Dermis blood vessel endothelial cell (primary cell): ENCODE measurements around the gene DUSP6. TPM values are rescaled to one million over a fixed set of nuclear protein-coding genes. Genes with fewer than 3 reads are reported as not detected.

Experiments
- DNase-seq: peaks from one replicate; pipeline ENCODE4 v3.0.0; 2010
- total RNA-seq: library from RNA; depleted of rRNA; stranded (reverse); fragments of >200 nt; gene quantifications from 2 replicates; pipeline ENCODE4 v1.2.3, GENCODE V29; 2014

The DUSP6 gene
- total RNA-seq, 1 donor from 2014 or later: 317 TPM

GRCh38 chr12:89373763-89374572 lies 21.7 kb upstream of the DUSP6 start:
- peak; percentile 92 for DNase-seq

- no peak for DNase-seq
Observed at GRCh38 chr12:89372584-89373370, 20.5 kb upstream of the DUSP6 start.

DNA sequence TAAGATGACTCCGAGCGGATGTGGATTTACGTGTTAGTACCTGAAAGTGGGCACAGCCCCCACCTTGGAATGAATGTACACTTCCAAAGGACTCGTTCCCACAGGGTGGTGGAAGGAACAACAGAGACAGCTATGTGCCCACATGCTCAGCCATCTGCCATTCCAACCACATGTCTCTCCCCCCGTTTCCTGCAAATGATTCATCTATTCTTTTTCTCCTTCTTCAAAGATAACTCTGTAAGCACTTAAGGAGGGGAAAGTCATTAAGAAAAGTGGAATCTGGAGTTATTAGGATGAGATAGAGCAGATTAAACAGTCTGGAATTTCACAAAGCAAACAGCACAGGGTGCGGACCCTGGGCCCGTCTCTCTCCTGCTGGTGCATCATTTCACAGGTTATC lies 18.5 kb upstream of the DUSP6 start:
- peak; percentile 91 for DNase-seq

DNA sequence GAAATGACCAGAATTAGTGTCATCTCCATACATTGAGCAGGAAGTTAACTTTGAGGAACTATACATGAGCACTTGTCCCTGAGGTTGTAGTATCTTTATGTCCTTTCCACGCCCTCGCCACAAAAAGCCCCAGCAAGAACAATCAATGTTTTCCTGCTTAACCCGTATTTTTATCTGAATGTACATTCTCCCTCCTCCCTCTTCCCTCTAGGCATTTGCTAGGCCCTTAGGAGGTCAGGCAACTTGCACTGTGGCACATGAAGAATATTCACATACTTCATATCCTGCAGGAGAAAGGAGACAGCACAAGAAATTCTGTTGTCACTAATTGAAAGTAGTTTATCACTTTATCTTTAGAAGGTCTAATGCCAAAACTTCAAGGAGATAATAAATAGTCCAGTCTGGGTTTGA lies 18.1 kb upstream of the DUSP6 start:
- peak; percentile 55 for DNase-seq

DNA sequence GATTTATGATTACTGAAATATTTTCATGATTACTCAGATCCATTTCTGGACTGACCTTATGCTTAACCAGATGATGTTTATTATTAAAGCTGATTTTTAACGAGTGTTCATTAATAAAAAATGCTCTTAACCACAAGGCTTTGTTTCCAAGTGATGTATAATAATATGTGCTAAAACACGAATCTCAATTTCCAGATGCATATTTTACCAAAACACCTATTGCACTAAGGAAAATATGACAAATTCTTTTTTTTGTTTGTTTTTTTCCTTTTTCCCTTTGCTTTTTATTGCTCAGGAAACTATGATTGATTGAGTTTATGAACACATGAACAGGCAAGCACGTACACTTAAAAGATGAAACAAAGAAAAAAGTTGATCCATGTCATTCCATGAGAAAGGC lies 16.9 kb upstream of the DUSP6 start:
- peak; percentile 48 for DNase-seq

- DNase-seq: no peak
Observed at GRCh38 chr12:89368391-89368790, 16.1 kb upstream of the DUSP6 start.

DNA sequence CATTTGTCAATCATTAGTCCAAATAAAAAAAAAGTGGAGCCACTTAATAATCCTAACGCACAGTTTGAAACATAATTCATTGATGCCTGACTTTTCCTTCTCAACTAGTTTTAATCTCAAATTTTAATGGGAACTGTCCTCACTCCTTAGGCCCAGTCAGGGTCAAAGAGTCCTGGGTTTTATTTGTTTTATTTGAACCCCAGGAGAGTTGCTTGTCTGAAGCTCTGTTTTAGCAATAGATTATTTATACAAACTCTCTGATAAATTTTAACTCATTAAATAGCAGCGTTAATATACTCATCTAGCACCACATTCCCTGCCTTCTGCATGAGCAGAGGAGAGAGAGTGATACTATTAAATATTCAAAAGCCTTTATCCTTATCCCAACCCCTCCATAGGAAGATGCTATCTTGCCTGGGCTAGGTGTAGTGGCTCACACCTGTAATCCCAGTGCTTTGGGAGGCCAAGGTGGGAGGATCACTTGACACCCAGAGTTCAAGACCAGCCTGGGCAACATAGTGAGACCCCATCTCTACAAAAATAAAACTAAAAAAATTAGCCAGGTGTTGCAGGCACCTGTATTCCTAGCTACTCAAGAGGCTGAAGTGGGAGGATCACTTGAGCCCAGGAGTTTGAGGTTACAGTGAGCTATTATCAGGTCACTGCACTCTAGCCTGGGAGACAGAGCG lies 14.5 kb upstream of the DUSP6 start:
- no peak for DNase-seq

DNA sequence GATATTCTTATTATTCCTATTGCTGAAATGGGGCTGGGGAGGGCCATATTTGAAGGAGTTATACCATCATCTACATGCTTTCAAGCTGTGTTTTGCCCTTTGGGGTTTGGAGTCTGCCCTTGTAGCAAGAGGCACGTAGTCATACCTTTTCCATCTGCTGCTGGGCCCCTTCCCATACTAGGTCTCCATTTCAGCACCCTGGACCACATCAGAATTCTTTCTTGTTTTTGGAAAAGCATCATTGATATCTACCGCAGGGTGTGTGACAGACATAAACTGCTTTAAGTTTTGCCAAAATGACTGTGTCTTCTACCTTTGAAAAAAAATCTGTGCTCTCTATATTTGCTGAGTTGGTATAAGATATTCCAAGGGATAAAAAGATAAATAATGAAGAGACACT lies 12.3 kb upstream of the DUSP6 start:
- DNase-seq: no peak

GRCh38 chr12:89364058-89364457 lies 11.8 kb upstream of the DUSP6 start:
- no peak for DNase-seq

GRCh38 chr12:89363582-89363981 lies 11.3 kb upstream of the DUSP6 start:
- DNase-seq: no peak

DNA sequence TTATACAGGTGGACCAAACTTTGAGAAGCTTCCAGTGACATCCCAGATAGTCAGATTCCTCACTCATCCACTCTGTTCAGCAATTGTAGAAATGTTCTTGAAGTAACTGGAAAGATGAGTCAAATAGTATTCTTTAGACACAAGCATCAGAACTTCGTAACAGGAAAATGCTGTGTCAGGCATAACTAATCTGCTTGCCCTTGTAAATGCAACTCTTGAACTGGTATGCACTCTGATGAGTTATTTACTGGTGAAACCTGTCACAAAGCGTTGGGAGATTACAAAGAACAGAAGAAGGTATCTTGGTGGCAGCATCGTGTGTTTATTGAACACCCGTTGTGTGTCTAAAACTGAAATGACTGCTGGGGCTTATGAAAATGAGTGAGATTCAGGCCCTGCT lies 10.8 kb upstream of the DUSP6 start:
- no peak for DNase-seq

DNA sequence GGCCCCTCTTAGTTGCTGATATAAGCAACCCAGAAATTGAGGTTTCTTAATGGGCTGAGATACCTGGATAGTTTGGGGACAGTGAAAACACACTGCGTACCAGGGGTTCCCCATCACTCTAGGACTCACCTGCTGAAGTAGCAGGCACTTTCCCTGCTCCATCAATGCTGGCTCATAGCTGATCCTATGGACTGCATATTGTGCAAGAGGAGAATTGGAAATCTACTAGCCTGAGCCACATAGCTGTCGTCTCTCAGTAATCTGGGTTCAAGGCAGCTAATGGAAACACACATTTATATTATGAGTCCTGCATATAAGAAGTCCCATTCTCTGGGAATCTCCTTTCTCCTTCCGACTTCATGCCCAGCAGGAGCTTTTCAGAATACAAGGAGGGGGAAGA lies 7.3 kb upstream of the DUSP6 start:
- no peak for DNase-seq

DNA sequence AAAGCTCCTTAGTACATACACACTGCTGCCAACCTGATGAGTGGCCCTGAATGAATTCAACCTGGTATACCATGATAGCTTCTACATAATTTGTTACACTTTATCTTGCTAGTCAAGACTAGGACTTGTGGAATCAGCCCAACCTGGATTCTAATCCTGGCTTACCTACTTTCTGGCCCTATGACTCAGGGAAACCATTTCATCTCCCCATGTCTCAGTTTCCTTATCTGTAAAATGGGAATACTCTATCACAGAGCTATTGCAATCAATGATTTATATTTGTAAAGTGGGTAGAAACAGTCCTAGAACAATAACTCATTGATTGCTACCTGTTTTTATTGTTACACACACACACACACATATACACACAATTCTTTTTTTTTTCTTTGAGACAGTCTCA lies 6.5 kb upstream of the DUSP6 start:
- no peak for DNase-seq

DNA sequence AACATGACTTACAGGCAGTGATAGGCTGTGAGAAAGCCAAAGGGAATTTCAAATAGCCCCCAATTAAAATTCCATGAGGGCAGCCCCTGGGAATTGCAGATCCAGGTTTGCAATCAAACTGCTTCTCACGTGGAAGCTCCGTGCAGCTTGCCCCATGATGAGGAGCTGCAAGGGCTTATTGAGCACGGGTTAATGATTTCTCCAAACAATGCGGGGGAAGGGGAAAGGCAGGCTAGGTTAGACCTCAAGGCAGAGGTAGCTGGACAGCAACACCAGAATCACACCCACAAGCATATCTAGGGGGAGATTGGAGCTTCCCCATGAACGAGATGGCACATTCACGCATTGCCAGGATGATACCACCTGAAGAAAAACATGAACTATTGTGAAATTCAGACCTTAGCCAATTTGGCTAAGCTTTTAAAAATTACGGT lies 5.0 kb upstream of the DUSP6 start:
- no peak for DNase-seq

- DNase-seq: no peak
Observed at GRCh38 chr12:89356069-89356665, 3.9 kb upstream of the DUSP6 start.

GRCh38 chr12:89355243-89356068 lies 3.2 kb upstream of the DUSP6 start:
- peak; percentile 14 for DNase-seq

DNA sequence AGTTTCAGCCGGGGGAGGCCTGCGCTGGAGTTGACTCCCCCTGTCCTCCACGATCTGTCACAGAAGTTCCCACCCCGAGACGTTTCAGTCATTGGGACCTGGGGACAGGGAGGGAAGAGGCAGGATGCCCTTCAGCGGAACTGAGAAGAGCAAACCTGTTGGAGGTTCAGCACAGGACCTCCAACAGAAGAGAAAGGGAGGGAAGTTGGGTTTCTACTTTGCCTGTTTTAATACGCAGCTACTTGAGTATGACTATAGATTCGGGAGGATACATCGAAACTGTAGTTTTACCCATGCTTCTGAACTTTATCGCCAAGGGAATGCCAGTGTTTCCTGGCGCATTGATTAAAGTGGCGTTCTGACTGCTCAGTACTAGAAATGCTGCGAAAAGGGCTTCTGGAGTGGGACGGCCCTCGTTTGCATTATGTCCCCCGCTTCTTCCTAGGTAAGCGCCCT lies 2.3 kb upstream of the DUSP6 start:
- no peak for DNase-seq

GRCh38 chr12:89353823-89354611 lies 1.7 kb upstream of the DUSP6 start:
- peak; percentile 82 for DNase-seq

GRCh38 chr12:89353188-89353822 lies 1.0 kb upstream of the DUSP6 start:
- peak; percentile 81 for DNase-seq

DNA sequence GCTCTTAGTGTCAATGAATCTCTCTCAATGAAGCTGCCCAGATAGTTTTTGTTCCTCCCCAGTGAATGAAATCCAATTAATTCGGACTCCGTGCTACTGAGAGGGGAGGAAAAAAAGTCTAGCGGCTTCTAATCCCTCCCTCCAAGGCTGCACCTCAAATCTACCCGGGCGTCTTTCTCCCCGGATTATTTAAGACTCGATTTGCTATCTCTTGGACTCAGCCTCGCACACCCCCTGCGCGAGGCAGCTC lies 134 bp downstream of the DUSP6 start:
- DNase-seq: no peak
